Measurements from ENCODE around the gene HMGCS2. TPM values are rescaled to one million over a fixed set of nuclear protein-coding genes. Genes with fewer than 3 reads are reported as not detected.

Gene HMGCS2
- total and polyA plus RNA-seq, 2 donors (not counting 1 experiment from before 2014, with no cell fraction given) = not detected

DNA sequence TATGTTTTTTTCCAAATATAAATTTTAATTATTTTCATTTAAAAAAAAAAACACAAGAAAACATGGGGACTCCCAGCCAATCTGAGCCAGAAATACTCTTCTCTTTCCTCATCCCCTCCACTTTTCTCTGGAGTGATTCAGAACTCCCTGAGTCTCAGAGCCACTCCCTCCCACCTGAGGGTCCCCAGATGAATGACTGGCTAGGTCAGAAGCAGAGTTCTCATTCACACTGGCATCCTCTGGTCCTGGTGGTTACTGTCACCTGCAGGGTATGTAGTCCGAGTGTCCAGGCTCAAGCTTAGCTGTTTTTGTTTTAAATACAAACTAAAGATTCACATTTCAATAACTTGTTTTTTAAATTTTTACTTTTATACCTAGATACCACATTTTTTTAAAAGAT lies 6.3 kb downstream of the HMGCS2 start:
- H3K27me3 ChIP-seq (replicated peaks in 1 of 4; ENCODE audit: control extremely low read depth in 1 of 4, control insufficient read depth in 3 of 4, insufficient read depth in 4 of 4, low read length in 3 of 4) = peaks cover 0 to 7% (median 3%) of the 10 kb centered on the region in 4 experiments
- peaks cover 15% of the 10 kb centered on the region for H3K27me3 Mint-ChIP-seq
- H3K4me1 Mint-ChIP-seq = no peaks in the 10 kb centered on the region

DNA sequence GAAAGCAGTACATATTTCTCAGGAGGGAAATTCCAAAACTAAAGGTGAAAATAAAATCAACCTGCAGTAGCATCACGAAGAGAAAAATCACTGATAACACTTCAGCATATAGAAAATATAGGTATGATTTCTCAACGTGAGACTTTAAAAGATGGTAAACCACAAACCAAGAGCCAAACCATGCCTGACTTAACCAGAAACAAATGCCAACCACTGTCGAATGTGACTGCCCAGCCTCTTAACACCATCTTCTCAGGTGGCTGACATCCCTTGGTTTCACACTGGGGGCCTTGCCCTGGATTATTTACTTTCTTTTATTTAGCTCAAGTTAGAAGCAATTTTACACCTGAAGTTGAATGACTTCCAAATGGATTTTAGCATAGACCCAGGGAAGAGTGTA lies 10.1 kb downstream of the HMGCS2 start:
- Mint-ChIP-seq H3K4me3 (no peak overlapping the region), H3K4me1 (no peaks in the 10 kb centered on the region), H3K27me3 (peaks cover 8% of the 10 kb centered on the region), H3K27ac (no peak overlapping the region), H3K9me3 (ENCODE audit: insufficient read depth) (no peaks in the 10 kb centered on the region)
- Histone ChIP-seq H3K4me3 (ENCODE audit: control extremely low read depth in 1 of 5, extremely low read depth in 1 of 5, insufficient read depth in 1 of 5, low read depth in 2 of 5, low read length in 4 of 5) (no peak overlapping the region), H3K9ac (ENCODE audit: low read length) (no peak overlapping the region), H4K20me1 (ENCODE audit: control insufficient read depth, insufficient read depth, low read length, poor library complexity, severe bottlenecking) (no peaks in the 10 kb centered on the region), H3K9me3 (ENCODE audit: control extremely low read depth in 1 of 3, control insufficient read depth in 2 of 3, insufficient read depth in 1 of 3, low read length in 2 of 3) (peaks cover 0 to 7% (median 0%) of the 10 kb centered on the region in 3 donors), H2AFZ (ENCODE audit: insufficient read depth, low read depth, low read length, poor library complexity, severe bottlenecking) (no peak overlapping the region), H3K27ac (ENCODE audit: low read length in 2 of 2) (no peak overlapping the region), H3K36me3 (replicated peaks in 1 of 2; ENCODE audit: control extremely low read depth in 1 of 2, control insufficient read depth in 1 of 2, extremely low read depth in 1 of 2, insufficient read depth in 2 of 2, low read length in 1 of 2) (no peaks in the 10 kb centered on the region), H3K4me1 (ENCODE audit: control insufficient read depth in 2 of 2, insufficient read depth in 2 of 2, low read length in 2 of 2) (no peaks in the 10 kb centered on the region), H3K4me2 (replicated peaks; ENCODE audit: low read depth, low read length, poor library complexity, severe bottlenecking) (no peak overlapping the region), H3K79me2 (ENCODE audit: control insufficient read depth, insufficient read depth, low read length) (no peaks in the 10 kb centered on the region), H3K27me3 (replicated peaks in 1 of 4; ENCODE audit: control extremely low read depth in 1 of 4, control insufficient read depth in 3 of 4, insufficient read depth in 4 of 4, low read length in 3 of 4) (no peaks in the 10 kb centered on the region)
- no peak for ATAC-seq (ENCODE audit: low read depth)
- CTCF ChIA-PET = interaction anchor here (1.1 kb wide), 1 partner anchor 10 kb away, joined by 3 read pairs; no protein-coding TSS in a partner anchor
- intact Hi-C loops (cut with micrococcal nuclease) = no loop called here
- no CpG with 5 or more reads among the region's 3 CpGs for WGBS (ENCODE audit: insufficient coverage)
- DNase-seq = no peak
- POLR2A ChIA-PET = no interaction called here
- TF ChIP-seq, protein P1, sequence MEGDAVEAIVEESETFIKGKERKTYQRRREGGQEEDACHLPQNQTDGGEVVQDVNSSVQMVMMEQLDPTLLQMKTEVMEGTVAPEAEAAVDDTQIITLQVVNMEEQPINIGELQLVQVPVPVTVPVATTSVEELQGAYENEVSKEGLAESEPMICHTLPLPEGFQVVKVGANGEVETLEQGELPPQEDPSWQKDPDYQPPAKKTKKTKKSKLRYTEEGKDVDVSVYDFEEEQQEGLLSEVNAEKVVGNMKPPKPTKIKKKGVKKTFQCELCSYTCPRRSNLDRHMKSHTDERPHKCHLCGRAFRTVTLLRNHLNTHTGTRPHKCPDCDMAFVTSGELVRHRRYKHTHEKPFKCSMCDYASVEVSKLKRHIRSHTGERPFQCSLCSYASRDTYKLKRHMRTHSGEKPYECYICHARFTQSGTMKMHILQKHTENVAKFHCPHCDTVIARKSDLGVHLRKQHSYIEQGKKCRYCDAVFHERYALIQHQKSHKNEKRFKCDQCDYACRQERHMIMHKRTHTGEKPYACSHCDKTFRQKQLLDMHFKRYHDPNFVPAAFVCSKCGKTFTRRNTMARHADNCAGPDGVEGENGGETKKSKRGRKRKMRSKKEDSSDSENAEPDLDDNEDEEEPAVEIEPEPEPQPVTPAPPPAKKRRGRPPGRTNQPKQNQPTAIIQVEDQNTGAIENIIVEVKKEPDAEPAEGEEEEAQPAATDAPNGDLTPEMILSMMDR (IDR thresholded peaks at IDR 0.05) = no peak

More for the DNA sequence above, 6.3 kb downstream of the HMGCS2 start:
- Histone ChIP-seq H3K27ac (ENCODE audit: low read length in 2 of 2) (no peak overlapping the region), H3K4me3 (ENCODE audit: control extremely low read depth in 1 of 5, extremely low read depth in 1 of 5, insufficient read depth in 1 of 5, low read depth in 2 of 5, low read length in 4 of 5) (no peak overlapping the region), H3K9ac (ENCODE audit: low read length) (no peak overlapping the region), H3K79me2 (ENCODE audit: control insufficient read depth, insufficient read depth, low read length) (no peaks in the 10 kb centered on the region), H3K36me3 (replicated peaks in 1 of 2; ENCODE audit: control extremely low read depth in 1 of 2, control insufficient read depth in 1 of 2, extremely low read depth in 1 of 2, insufficient read depth in 2 of 2, low read length in 1 of 2) (no peaks in the 10 kb centered on the region), H3K4me2 (replicated peaks; ENCODE audit: low read depth, low read length, poor library complexity, severe bottlenecking) (no peak overlapping the region), H3K4me1 (ENCODE audit: control insufficient read depth in 2 of 2, insufficient read depth in 2 of 2, low read length in 2 of 2) (no peaks in the 10 kb centered on the region), H3K9me3 (ENCODE audit: control extremely low read depth in 1 of 3, control insufficient read depth in 2 of 3, insufficient read depth in 1 of 3, low read length in 2 of 3) (peaks cover 0 to 4% (median 0%) of the 10 kb centered on the region in 3 donors), H2AFZ (ENCODE audit: insufficient read depth, low read depth, low read length, poor library complexity, severe bottlenecking) (no peak overlapping the region), H4K20me1 (ENCODE audit: control insufficient read depth, insufficient read depth, low read length, poor library complexity, severe bottlenecking) (no peaks in the 10 kb centered on the region)
- Mint-ChIP-seq H3K4me3 (no peak overlapping the region), H3K9me3 (ENCODE audit: insufficient read depth) (no peaks in the 10 kb centered on the region), H3K27ac (no peak overlapping the region)
- ATAC-seq (ENCODE audit: low read depth) (no peak), DNase-seq (no peak)
- CTCF ChIA-PET = no interaction called here
- WGBS (ENCODE audit: insufficient coverage) = 83% methylated on average over 1 of the region's 1 CpG
- TF ChIP-seq EZH2 (IDR thresholded peaks at IDR 0.05; ENCODE audit: borderline replicate concordance, insufficient read depth, low read depth, low read length, poor library complexity, severe bottlenecking) = no peak
- TF ChIP-seq, protein P1 (IDR thresholded peaks at IDR 0.05) = no peak
- POLR2A ChIA-PET = no interaction called here
- intact Hi-C loops (cut with micrococcal nuclease) = no loop called here
